Measurements from ENCODE around the gene PDPN. TPM values are rescaled to one million over a fixed set of nuclear protein-coding genes. Genes with fewer than 3 reads are reported as not detected.

The PDPN gene
- total and polyA plus RNA-seq, 7 donors = 2.1 to 14.7 (median 9.9) TPM

GRCh38 chr1:13618483-13618882 lies 34.9 kb downstream of the PDPN start:
- Histone ChIP-seq H3K4me3 (no peak overlapping the region), H3K27me3 (no peaks in the 10 kb centered on the region), H3K4me1 (peaks cover 0 to 34% (median 20%) of the 10 kb centered on the region in 4 donors), H3K9me3 (no peaks in the 10 kb centered on the region), H3K36me3 (no peaks in the 10 kb centered on the region), H3K27ac (peak overlapping the region in 3 of 4 donors; percentile 29 to 81 (median 45))
- intact Hi-C loops (cut with DNase I) = no loop called here
- no peak for DNase-seq
- no peak for TF ChIP-seq POLR2AphosphoS5 (IDR thresholded peaks at IDR 0.05)
- no peak for TF ChIP-seq EP300 (IDR thresholded peaks at IDR 0.05)
- 94 to 96% methylated on average over 11 of the region's 11 CpGs for WGBS, 2 donors

- TF ChIP-seq POLR2AphosphoS5 (IDR thresholded peaks at IDR 0.05) = peak; percentile 4 to 65 (median 54)
- TF ChIP-seq EP300 (IDR thresholded peaks at IDR 0.05) = peak in 1 of 4 donors; percentile 75
- TF ChIP-seq POLR2A (IDR thresholded peaks at IDR 0.05) = no peak
- Histone ChIP-seq H3K9me3 (no peaks in the 10 kb centered on the region), H3K36me3 (no peaks in the 10 kb centered on the region), H3K27ac (peak overlapping the region; percentile 38 to 81 (median 47)), H3K4me3 (no peak overlapping the region), H3K27me3 (no peaks in the 10 kb centered on the region), H3K4me1 (peaks cover 0 to 34% (median 20%) of the 10 kb centered on the region in 4 donors)
- DNase-seq = no peak
- intact Hi-C loops (cut with DNase I) = no loop called here
- WGBS, 2 donors = 59 to 62% methylated on average over 8 of the region's 8 CpGs
These were observed 36.3 kb downstream of the PDPN start for GRCh38 chr1:13619909-13620308.

- intact Hi-C loops (cut with DNase I) = no loop called here
- Histone ChIP-seq H3K9me3 (no peaks in the 10 kb centered on the region), H3K4me3 (no peak overlapping the region), H3K4me1 (peaks cover 0 to 26% (median 20%) of the 10 kb centered on the region in 4 donors), H3K27me3 (no peaks in the 10 kb centered on the region), H3K36me3 (no peaks in the 10 kb centered on the region), H3K27ac (peak overlapping the region in 2 of 4 donors; percentile 49 to 81)
- TF ChIP-seq POLR2A (IDR thresholded peaks at IDR 0.05) (no peak), CTCF (IDR thresholded peaks at IDR 0.05) (no peak), POLR2AphosphoS5 (IDR thresholded peaks at IDR 0.05) (no peak), EP300 (IDR thresholded peaks at IDR 0.05) (no peak)
- WGBS, 2 donors = 87 to 91% methylated on average over 5 of the region's 5 CpGs
- no peak for DNase-seq
These were observed 37.2 kb downstream of the PDPN start for GRCh38 chr1:13620825-13621224.

- Histone ChIP-seq H3K9me3 (no peaks in the 10 kb centered on the region), H3K36me3 (no peaks in the 10 kb centered on the region), H3K4me1 (peaks cover 0 to 12% (median 6%) of the 10 kb centered on the region in 4 donors), H3K27me3 (no peaks in the 10 kb centered on the region), H3K27ac (no peak overlapping the region), H3K4me3 (no peak overlapping the region)
- WGBS, 2 donors = 87 to 92% methylated on average over 4 of the region's 4 CpGs
- intact Hi-C loops (cut with DNase I) = no loop called here
- TF ChIP-seq CTCF (IDR thresholded peaks at IDR 0.05) (no peak), POLR2AphosphoS5 (IDR thresholded peaks at IDR 0.05) (no peak), EP300 (IDR thresholded peaks at IDR 0.05) (no peak), POLR2A (IDR thresholded peaks at IDR 0.05) (no peak)
- no peak for DNase-seq
These were observed 38.8 kb downstream of the PDPN start for GRCh38 chr1:13622446-13622845.

- Histone ChIP-seq H3K4me3 (no peak overlapping the region), H3K4me1 (peaks cover 0 to 5% (median under 1%) of the 10 kb centered on the region in 4 donors), H3K27me3 (no peaks in the 10 kb centered on the region), H3K9me3 (no peaks in the 10 kb centered on the region), H3K27ac (no peak overlapping the region), H3K36me3 (no peaks in the 10 kb centered on the region)
- no peak for DNase-seq
- TF ChIP-seq EP300 (IDR thresholded peaks at IDR 0.05) (no peak), CTCF (IDR thresholded peaks at IDR 0.05) (no peak), POLR2A (IDR thresholded peaks at IDR 0.05) (no peak), POLR2AphosphoS5 (IDR thresholded peaks at IDR 0.05) (no peak)
- intact Hi-C loops (cut with DNase I) = no loop called here
- 79 to 81% methylated on average over 9 of the region's 9 CpGs for WGBS, 2 donors
These were observed 39.5 kb downstream of the PDPN start for GRCh38 chr1:13623021-13623637.
